ENCODE data around the gene CTTN. TPM values are rescaled to one million over a fixed set of nuclear protein-coding genes. Genes with fewer than 3 reads are reported as not detected.

CTTN gene
- total and polyA plus RNA-seq, 2 of the 8 experiments (the other 6 are each of a cell fraction or from before 2014, with no cell fraction given) = 84.6 to 216 TPM

DNA sequence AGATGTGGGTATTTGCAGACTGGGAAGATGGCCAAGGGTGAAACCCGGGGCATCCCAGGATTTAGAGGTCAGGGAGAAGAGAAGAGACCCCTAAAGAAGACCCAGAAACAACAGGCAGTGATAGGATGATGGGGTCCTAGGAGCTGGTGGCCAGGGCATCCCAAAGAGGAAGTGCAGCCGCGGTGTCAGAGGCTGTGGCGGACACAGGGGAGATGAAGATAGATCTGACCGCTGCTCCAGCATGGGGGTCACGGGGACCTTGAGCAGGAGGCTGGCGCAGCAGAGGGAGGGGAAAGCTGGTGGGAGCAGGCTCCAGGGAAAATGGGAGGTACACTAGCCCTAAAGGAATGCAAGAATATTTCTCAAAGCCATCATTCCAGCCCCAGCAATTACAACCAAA lies 47.3 kb downstream of the CTTN start:
- Histone ChIP-seq H4K91ac (replicated peaks; ENCODE audit: insufficient read length, low read length) (no peak overlapping the region), H2AFZ (ENCODE audit: low read length) (no peak overlapping the region), H3K4ac (replicated peaks; ENCODE audit: insufficient read length, low read depth, low read length) (no peak overlapping the region), H3K4me3 (ENCODE audit: extremely low read depth in 1 of 4, insufficient read depth in 2 of 4, low read depth in 3 of 4, low read length in 4 of 4) (no peak overlapping the region), H2AK5ac (ENCODE audit: low read depth, low read length) (no peak overlapping the region), H3K27me3 (replicated peaks in 1 of 4; ENCODE audit: control insufficient read depth in 3 of 4, extremely low read depth in 1 of 4, insufficient read depth in 3 of 4, low read length in 3 of 4) (no peaks in the 10 kb centered on the region), H2BK12ac (ENCODE audit: low read depth, low read length) (no peak overlapping the region), H3K14ac (ENCODE audit: insufficient read length) (no peak overlapping the region), H3K79me1 (ENCODE audit: low read depth, low read length) (no peaks in the 10 kb centered on the region), H2BK20ac (ENCODE audit: low read length) (no peak overlapping the region), H4K8ac (ENCODE audit: extremely low read depth, insufficient read depth, low read length) (no peak overlapping the region), H3K9ac (replicated peaks in 1 of 4; ENCODE audit: extremely low read depth in 1 of 4, low read depth in 3 of 4, low read length in 3 of 4) (no peak overlapping the region), H2BK5ac (ENCODE audit: low read depth, low read length) (no peak overlapping the region), H3K4me2 (ENCODE audit: insufficient read depth in 1 of 2, low read depth in 2 of 2, low read length in 2 of 2) (no peak overlapping the region), H3K27ac (ENCODE audit: low read depth, low read length) (no peak overlapping the region), H4K5ac (ENCODE audit: insufficient read length, low read depth, low read length) (no peak overlapping the region), H3K36me3 (ENCODE audit: control insufficient read depth in 2 of 4, insufficient read depth in 4 of 4, low read length in 3 of 4) (no peaks in the 10 kb centered on the region), H4K20me1 (replicated peaks in 1 of 2; ENCODE audit: control insufficient read depth in 1 of 2, insufficient read depth in 2 of 2, low read length in 2 of 2) (no peaks in the 10 kb centered on the region), H2BK120ac (replicated peaks; ENCODE audit: low read depth, low read length) (no peak overlapping the region), H3K23me2 (ENCODE audit: low read depth, low read length) (no peaks in the 10 kb centered on the region; the same call in 1 of the 2 replicates), H2BK15ac (ENCODE audit: low read length) (no peak overlapping the region), H3K9me3 (ENCODE audit: insufficient read depth in 2 of 2, low read depth in 1 of 2, low read length in 1 of 2) (peaks cover 9 to 13% of the 10 kb centered on the region in 2 experiments), H3K79me2 (ENCODE audit: control insufficient read depth in 1 of 2, insufficient read depth in 2 of 2, low read length in 2 of 2) (no peaks in the 10 kb centered on the region), H3K4me1 (replicated peaks in 1 of 4; ENCODE audit: control insufficient read depth in 3 of 4, insufficient read depth in 4 of 4, low read length in 3 of 4) (peaks cover 0 to 5% (median 0%) of the 10 kb centered on the region in 4 experiments; a peak in 1 of 7 replicates), H3K23ac (ENCODE audit: insufficient read length) (no peak overlapping the region), H3K18ac (ENCODE audit: extremely low read depth, low read length) (no peak overlapping the region), H3K56ac (replicated peaks; ENCODE audit: insufficient read length, low read depth, low read length) (no peak overlapping the region)
- no peak for TF ChIP-seq KDM1A (IDR thresholded peaks at IDR 0.05; ENCODE audit: borderline replicate concordance, low read length)
- WGBS, 2 experiments (ENCODE audit: extremely low coverage in 1 of 2, insufficient coverage in 1 of 2, insufficient read length in 1 of 2, insufficient replicate concordance in 2 of 2, low coverage in 1 of 2, low lambda C conversion rate in 2 of 2, missing lambda C conversion rate in 1 of 2) = 91% methylated on average over 7 of the region's 7 CpGs; no CpG with 5 or more reads in 1 of the 2 experiments
- ChIA-PET POLR2A (ENCODE audit: partially characterized antibody) (interaction anchor here (0.5 kb wide), 1 partner anchor 66 kb away, joined by 3 read pairs; no protein-coding TSS in a partner anchor), CTCF (ENCODE audit: partially characterized antibody) (no interaction called here)
- FAIRE-seq (no peak), DNase-seq (ENCODE audit: low read depth in 1 of 2, low spot score in 2 of 2) (no peak)

All from H1 (cell line).